ENCODE results near the gene VAX1.

DNA sequence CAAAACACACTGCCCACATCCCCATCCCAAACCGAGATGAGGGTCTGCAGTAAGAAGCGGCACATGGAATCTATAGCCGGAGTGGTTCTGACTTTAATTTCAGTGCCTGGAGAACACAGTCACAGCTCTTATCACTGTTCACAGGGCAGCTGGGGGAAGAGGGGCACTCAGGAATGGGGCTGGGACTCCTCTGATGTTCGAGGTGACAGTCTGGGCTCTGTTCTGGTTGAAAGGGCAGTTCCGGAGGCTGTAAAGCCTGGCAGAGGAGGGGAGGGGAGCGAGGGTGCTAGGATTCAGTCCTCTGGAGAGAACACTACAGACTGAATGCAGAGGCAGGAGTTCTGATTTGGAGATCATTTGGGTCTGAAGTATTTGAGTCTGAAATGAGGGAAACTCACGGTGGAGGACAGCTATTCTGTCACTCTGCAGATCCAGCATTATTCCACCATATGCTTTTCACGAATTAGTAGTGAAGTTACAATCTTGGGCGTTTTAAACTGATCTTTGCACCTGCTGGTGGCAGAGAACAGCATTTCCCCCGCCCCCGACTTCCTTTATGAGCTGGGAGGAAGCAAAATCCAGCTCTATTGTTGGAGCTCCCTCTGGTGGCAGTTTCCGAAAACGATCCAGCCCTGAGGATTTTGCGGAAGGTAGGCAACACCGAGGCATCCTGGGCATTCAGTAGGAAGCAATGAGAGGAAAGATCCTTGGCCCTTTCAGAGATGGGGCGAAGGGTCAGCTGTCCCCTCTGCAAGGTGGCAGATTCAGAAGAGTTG, 36.6 kb upstream of the VAX1 start:
- TF ChIP-seq, protein P1, sequence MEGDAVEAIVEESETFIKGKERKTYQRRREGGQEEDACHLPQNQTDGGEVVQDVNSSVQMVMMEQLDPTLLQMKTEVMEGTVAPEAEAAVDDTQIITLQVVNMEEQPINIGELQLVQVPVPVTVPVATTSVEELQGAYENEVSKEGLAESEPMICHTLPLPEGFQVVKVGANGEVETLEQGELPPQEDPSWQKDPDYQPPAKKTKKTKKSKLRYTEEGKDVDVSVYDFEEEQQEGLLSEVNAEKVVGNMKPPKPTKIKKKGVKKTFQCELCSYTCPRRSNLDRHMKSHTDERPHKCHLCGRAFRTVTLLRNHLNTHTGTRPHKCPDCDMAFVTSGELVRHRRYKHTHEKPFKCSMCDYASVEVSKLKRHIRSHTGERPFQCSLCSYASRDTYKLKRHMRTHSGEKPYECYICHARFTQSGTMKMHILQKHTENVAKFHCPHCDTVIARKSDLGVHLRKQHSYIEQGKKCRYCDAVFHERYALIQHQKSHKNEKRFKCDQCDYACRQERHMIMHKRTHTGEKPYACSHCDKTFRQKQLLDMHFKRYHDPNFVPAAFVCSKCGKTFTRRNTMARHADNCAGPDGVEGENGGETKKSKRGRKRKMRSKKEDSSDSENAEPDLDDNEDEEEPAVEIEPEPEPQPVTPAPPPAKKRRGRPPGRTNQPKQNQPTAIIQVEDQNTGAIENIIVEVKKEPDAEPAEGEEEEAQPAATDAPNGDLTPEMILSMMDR (IDR thresholded peaks at IDR 0.05) = peak in 5 of 7 experiments; percentile 70 to 89 (median 79)
- no peak for TF ChIP-seq POLR2A (IDR thresholded peaks at IDR 0.05)
- no peak for TF ChIP-seq EP300 (IDR thresholded peaks at IDR 0.05)
